Right lobe of liver (tissue), 4 donors: ENCODE measurements around the gene SERPIND1.

Source experiments
- POLR2A ChIP-seq: fragments of 450-650 bp; IDR thresholded peaks from one replicate; pipeline ENCODE4 v1.6.1; 2017; ENCODE audit warnings: antibody characterized with exemption, mild to moderate bottlenecking
- TF ChIP-seq, protein P1 (sequence below), 4 donors: fragments of 200-600 bp in 3 of 4; fragments of 450-650 bp in 1 of 4; IDR thresholded peaks; one replicate each; pipeline versions ENCODE4 v1.5.1 to v1.8.0; 2016 to 2022; ENCODE audit warnings: antibody characterized with exemption in 4 of 4, mild to moderate bottlenecking in 2 of 4
- donor health status: DM: no; HTN: no; CAD: no.
- donor health status: DM: no; HTN: no; CAD: no.
- donor health status: DM: no; HTN: yes; CAD: no.

DNA sequence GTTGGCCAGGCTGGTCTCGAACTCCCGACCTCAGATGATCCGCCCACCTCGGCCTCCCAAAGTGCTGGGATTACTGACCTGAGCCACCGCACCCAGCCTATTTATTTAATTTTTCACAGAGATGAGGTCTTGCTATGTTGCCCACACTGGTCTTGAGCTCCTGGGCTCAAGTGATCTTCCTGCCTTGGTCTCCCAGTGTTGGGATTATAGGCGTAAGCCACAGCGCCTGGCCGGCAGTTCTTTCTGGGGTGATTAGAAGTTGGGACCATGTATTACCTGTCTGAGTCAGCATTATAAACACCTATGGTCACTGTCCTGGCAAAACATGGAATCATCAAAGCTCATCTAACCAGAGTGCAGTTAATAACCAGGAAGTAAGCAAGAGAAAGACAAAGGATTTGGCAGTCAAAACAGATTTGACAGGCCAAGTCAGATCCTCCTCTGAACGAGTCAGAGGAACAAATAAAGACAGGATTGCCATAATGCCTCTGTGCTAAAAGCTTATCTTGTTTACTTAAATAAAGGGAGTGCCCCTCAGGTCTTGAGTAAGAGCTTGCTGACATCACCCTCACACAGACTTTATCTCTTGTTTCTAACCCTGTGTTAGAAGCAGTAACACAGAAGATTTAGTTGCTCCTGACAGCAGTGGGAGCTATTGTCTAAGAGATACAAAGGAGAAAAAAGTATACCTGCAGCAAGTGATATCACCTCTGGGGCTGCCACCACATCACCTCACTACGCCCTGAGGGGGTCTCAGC is 3.7 kb downstream of the SERPIND1 start:
- TF ChIP-seq, protein P1, sequence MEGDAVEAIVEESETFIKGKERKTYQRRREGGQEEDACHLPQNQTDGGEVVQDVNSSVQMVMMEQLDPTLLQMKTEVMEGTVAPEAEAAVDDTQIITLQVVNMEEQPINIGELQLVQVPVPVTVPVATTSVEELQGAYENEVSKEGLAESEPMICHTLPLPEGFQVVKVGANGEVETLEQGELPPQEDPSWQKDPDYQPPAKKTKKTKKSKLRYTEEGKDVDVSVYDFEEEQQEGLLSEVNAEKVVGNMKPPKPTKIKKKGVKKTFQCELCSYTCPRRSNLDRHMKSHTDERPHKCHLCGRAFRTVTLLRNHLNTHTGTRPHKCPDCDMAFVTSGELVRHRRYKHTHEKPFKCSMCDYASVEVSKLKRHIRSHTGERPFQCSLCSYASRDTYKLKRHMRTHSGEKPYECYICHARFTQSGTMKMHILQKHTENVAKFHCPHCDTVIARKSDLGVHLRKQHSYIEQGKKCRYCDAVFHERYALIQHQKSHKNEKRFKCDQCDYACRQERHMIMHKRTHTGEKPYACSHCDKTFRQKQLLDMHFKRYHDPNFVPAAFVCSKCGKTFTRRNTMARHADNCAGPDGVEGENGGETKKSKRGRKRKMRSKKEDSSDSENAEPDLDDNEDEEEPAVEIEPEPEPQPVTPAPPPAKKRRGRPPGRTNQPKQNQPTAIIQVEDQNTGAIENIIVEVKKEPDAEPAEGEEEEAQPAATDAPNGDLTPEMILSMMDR (IDR thresholded peaks at IDR 0.05): peak; percentile 22 to 39 (median 30)
- peak; percentile 28 for TF ChIP-seq POLR2A
